Measurements from ENCODE around the gene TAX1BP3.
A peak's percentile ranks its signal among the peaks of the same experiment; 100 is the strongest.

The TAX1BP3 gene

GRCh38 chr17:3657588-3657869 is 10.8 kb downstream of the TAX1BP3 start:
- DNase-seq, result no peak

GRCh38 chr17:3656755-3657587 is 11.4 kb downstream of the TAX1BP3 start:
- DNase-seq, result no peak

DNA sequence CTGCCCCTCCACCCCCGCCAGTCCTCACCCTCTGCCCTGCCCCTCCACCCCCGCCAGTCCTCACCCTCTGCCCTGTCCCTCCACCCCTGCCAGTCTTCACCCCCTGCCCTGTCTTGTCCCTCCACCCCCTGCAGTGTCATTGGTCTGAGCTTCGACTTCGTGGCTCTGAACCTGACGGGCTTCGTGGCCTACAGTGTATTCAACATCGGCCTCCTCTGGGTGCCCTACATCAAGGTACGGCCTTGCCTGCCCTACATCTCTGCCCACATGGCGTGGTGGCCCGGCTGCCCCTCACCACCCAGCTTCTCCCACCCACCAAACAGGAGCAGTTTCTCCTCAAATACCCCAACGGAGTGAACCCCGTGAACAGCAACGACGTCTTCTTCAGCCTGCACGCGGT is 12.0 kb downstream of the TAX1BP3 start:
- DNase-seq, result no peak

DNA sequence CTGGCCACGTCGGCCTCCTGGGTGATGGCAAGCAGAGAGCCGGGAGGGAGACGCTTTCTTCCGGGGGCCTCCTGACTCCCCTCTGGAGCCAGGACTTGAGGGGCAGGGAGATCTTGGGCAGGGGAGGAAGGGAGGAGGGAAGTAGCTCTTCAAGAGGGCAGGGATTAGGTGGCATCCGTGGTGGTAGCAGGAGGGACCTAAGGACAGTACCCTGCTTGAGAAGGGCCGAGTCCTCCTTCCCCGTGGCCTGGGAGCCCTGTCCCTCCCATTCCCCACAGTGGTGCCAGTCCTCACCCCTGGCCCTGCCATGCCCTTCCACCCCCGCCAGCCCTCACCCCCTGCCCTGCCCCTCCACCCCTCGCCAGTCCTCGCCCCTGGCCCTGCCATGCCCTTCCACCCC is 12.6 kb downstream of the TAX1BP3 start:
- DNase-seq, result no peak

GRCh38 chr17:3647769-3648555 is 20.4 kb downstream of the TAX1BP3 start:
- peak; percentile 60 to 71 for DNase-seq

DNA sequence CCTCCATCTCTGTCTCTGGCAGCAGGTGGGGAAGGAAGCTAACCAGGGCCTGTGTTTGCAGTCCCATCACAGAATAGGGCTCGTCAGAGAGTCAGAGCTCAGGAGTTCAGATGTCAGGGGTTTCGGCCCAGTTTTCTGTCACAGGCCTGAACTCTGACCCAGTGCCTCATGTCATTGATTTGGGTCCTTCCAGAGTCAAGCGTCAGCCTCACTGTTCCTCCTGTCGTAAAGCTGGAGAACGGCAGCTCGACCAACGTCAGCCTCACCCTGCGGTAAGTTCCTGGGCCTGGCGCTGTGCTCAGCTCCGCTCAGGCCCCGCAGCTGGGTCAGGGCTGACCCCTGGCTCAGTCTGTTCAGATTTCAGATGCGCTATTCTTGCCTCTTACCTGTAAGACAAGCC is 21.1 kb downstream of the TAX1BP3 start:
- DNase-seq, result no peak

DNA sequence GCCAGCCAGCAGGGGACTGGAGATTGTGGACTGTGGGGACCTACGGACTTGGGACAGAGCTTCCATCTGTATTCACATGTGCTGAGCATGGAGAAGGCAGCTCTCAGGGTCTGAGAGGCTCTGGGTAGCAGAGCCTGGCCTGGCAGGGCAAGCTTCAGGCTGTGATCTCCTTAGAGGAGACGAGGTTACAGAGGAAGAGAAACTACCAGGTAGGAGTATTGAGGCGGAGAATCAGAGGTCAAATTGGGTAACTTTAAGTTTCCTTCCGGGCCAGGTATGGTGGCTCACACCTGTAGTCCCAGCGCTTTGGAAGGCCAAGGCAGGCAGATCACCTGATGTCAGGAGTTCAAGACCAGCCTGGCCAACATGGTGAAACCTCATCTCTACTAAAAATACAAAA is 23.1 kb downstream of the TAX1BP3 start:
- no peak for DNase-seq

GRCh38 chr17:3643889-3644349 is 24.5 kb downstream of the TAX1BP3 start:
- DNase-seq, result no peak

DNA sequence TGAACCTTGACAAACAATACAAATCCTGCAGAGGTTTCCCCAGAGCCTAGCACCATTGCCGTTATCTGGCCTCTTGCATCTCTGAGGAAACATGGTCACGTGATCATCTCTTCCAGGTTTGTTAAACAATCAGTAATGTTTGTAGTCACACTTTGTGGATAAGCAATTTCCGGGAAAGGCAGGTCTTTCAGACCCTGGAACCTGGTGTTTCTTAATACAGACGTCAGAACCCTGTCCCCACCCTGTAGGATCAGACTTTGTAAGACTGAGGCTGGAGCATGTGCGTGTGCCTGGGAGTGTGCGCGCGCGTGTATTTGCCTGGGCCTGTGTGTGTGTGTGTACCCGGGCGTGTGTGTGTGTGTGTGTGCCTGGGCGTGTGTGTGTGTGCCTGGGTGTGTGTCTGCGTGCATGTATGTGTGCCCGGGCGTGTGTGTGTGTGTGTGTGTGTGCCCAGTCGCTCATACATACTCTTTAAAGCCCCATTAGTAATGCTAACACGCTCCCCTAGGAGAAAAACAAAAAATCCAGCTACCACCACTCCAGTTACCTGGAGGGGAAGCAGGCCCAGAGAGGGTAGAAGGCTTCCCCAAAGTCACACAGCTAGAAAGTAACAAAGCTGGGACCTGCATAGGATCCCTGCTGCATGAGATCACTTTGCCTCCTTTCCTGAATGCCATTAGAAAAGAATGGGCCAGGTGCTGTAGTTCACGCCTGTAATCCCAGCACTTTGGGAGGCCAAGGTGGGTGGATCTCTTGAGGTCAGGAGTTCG is 26.5 kb downstream of the TAX1BP3 start:
- no peak for DNase-seq

- DNase-seq, result no peak
These were observed 27.4 kb downstream of the TAX1BP3 start for GRCh38 chr17:3641014-3641413.

GRCh38 chr17:3639981-3640596 is 28.3 kb downstream of the TAX1BP3 start:
- no peak for DNase-seq

DNA sequence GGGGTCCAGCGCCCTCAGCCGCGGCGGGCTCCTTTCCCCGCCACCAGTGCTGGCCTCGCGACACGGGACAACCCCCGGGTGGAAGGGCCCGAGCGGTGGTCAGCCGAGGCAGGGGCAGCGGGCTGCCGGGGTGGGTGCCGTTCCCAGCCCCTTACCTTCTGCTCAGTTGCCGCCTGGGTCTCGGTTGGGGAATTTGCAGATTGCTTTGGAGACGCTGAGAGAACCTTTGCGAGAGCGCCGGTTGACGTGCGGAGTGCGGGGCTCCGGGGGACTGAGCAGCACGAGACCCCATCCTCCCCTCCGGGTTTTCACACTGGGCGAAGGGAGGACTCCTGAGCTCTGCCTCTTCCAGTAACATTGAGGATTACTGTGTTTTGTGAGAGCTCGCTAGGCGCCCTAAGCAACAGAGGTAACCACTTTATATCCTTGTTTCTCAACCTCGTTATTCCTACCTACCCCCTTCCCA is 31.4 kb downstream of the TAX1BP3 start:
- DNase-seq, result peak in 1 of 2 experiments; percentile 18

DNA sequence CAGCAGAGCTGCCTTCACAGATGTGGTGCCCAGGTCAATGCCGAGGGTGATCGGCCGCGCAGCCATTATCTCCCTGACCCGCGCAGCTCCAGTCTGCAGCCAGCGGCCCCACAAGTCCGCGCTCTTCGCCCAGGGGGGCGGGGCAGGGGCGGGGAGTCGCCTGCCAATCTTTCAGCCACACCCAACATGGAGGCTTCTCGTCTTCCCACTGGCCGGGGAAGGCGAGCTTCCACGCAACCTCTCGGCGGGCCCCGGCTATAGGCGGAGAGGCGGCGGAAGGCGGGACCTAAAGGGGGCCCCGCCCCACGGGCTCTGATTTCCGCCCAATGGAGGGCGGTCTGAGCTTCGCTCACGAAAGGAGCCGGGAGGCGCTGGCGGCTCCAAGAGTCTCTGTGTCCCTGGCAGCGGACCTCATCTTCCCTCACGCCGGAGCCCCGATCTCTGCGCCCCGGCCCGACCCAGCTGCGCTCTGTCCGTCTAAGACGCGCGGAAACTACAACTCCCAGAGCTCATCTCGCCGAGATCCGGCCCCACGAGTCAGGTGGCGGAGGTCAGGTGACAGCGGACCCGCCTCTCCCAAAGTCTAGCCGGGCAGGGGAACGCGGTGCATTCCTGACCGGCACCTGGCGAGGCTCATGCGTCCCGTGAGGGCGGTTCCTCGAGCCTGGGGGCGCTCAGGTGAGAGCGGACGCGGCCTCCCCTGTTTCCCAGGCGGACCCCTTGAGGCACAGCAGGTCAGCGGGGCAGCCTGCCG is 32.0 kb downstream of the TAX1BP3 start, which contains the start of the genes CTNS and SHPK:
Gene CTNS, plus strand, starts transcription at position 607 of the 754 bp plus-strand sequence. CDS start 3,447 bp downstream, outside the sequence.
Gene SHPK, minus strand, starts transcription at position 97 of the 754 bp plus-strand sequence. Its CDS starts 31 bp downstream, at position 66.
- DNase-seq, result peak; percentile 96 to 98

DNA sequence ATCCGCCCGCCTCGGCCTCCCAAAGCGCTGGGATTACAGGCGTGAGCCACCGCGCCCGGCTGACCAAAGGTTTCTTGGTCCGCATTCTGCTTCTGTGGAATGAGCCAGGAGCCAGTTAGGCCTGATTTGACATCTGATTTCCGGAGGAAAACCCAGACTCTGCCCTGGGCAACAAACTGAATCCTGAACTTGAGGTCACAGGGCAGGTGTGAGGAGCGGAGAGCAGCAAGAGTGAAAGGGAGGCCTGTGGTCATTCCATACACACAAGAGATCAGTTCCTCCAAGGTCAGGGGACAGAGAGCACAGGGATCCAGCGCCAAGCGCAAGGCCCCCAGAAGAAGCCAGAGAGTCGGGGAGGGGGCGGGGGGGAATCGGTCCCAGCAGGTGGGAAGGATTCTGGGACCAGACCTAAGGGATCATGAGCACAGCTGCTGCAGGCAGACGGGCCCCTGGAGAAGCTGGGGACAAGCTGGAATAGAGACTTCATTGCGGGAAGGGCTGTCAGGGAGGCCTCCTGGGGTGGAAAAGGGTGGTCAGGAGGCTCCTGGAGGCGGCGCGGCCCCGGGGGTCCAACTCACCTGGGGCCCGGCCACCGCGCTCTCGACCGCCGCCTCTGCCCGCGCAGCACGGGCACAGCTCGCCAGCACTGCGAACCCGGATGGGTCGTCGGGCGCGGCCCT is 32.8 kb downstream of the TAX1BP3 start:
- DNase-seq, result peak in 1 of 2 experiments; percentile 67

DNA sequence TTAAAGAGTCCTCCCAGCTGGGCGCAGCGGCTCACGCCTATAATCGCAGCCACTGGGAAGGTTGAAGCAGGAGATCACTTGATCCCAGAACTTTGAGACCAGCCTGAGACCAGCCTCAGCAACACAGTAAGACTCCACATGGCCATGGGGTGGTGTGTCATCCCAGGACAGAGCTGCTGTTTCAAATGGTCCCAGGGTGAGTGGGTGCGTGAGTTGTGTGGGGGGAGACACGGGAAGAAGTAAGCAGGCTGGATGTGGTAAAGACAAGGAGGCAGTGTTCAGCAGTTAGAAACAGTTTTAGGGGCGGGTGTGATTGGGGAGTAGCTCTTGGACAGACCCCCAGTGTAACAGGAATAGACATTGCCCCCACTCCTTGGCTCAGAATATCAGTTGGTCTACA is 36.1 kb downstream of the TAX1BP3 start:
- DNase-seq, result no peak

- no peak for DNase-seq
These were observed 37.6 kb downstream of the TAX1BP3 start for GRCh38 chr17:3630781-3631180.

DNA sequence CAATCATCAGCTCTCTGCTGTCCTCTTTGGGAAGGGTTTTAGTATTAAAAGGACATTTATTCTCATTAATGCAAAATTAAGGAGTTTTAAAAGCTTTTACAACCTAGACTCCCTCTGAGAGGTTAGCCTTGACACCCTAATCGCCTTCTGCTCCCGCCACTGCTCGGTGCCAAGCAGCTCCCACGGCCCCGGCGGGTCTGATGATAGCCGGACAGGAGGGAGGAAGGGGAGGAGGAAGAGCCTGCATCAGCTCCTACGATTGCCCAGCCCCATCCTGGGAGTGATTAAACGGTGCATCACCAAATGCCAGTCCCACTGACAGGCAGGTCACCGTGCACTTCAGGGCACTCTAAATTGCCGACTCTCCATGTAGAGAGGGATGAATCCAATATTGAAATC is 40.6 kb downstream of the TAX1BP3 start:
- no peak for DNase-seq

DNA sequence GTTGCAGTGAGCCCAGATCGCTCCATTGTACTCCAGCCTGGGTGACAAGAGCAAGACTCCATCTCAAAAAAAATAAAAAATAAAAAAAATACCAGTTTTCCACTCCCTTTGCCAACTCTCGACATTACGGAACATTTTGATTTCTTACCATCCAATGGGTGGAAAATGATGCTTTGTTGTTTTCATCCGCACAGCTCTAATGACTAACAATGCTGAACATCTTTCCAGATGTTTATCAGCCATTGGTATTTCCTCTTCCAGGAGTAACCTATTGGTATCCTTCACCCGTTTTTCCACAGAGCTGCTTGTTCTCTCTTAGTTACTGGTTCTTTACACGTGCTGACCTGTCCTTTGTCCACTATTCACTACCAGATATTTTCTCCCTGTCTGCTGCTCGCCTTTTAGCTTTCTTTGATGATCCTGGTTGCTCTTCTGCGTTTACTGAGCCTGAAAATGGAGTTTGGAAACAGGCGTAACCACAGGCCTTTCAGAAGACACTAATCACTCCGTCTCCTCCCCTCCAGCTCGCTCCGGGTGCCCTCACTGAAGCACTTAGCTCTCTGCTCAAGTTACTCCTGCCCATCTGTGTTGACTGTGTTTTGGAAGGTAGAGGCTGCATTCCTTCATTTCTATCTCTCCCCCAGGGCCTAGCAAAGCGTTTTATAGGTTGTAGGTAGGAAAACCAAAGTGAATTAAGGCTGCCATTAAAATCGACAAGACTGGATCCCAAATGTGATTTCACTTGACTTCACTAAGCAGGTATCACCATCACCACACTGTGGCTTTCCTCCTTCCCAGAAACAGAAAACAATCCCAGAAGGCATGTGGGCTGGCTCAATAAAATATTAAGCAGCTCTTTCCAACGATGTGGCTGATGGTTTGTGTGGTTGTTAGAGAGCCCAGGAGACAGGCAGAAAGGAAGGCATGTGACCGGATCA is 41.3 kb downstream of the TAX1BP3 start:
- no peak for DNase-seq

DNA sequence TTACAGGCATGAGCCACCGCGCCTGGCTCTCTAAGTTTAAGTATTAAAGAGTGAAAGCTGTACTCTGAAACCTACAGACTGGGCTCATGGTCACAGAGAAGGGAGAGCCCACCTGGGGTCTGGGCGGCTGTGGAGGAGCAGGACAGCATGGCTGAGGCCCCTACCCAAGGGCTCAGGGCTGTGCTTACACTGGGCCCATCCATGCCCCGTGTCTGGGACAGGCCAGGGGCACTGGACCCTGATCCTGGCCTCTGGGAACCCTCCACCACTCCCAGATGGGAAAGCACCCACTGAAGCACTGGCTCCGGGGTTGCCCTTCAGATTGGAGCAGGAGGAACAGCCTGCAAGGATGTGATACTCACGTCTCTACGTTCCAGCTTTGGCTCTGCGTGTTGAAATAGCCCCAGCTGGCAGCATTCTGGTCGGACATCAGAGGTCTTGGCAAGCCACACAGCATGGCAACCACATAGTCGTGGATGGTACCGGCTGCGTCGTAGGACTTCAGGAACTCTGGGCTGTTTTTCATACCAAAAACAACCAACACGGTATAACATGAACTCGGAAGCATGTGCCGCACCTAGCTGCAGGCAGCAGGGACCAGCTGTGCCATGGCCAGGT is 45.3 kb downstream of the TAX1BP3 start:
- no peak for DNase-seq

Data from SHP77 (cell line).